Gastrocnemius medialis (tissue), 4 donors: ENCODE measurements around the gene DBT.
"Not testable (repeated sequence)": the region's sequence is repeated elsewhere in the genome, so short reads cannot be mapped to it uniquely, and the experiment has no call there.

Experiments used
- CTCF ChIP-seq, 5 experiments: fragments of 450-650 bp in 3 of 5; fragments of 200-600 bp in 2 of 5; sonication (generic) in 2 of 5; IDR thresholded peaks in 4 of 5; conservative IDR thresholded peaks in 1 of 5; 1 replicate in 4 of 5; 2 replicates in 1 of 5; pipeline ENCODE4 v1.5.1; 2016 to 2019; ENCODE audit warnings: antibody characterized with exemption in 5 of 5, mild to moderate bottlenecking in 3 of 5, moderate library complexity in 3 of 5
- POLR2A ChIP-seq, 2 donors: fragments of 450-650 bp; IDR thresholded peaks; one replicate each; pipeline ENCODE4 v1.6.1; 2017; ENCODE audit warnings: antibody characterized with exemption in 2 of 2, mild to moderate bottlenecking in 2 of 2, moderate library complexity in 2 of 2

GRCh38 chr1:100264081-100264480 is 14.4 kb upstream of the DBT start:
- TF ChIP-seq POLR2A (IDR thresholded peaks at IDR 0.05); CTCF (IDR thresholded peaks at IDR 0.05 in 4 of 5, conservative IDR thresholded peaks at IDR 0.05 in 1 of 5): not testable (repeated sequence)
